HepG2 (cell line): Measurements from ENCODE around the gene OR2V2. TPM values are rescaled to one million over a fixed set of nuclear protein-coding genes. Genes with fewer than 3 reads are reported as not detected.
A peak's percentile ranks its signal among the peaks of the same experiment; 100 is the strongest.

Experiments
- ATAC-seq: fragments of 200-7000 bp; cut with Tn5 transposase; 3 replicates; pipeline ENCODE4 v1.9.1; 2020; ENCODE audit warnings: mild to moderate bottlenecking, moderate library complexity
- BruUV-seq: library from RNA; stranded (reverse); fragments of 400-500 nt; replicated peaks from 2 replicates; lab custom pipeline; 2021; lab: Mats Ljungman, UMichigan
- CTCF ChIA-PET: fragments of 300-600 bp; formaldehyde crosslinking; extraction: SDS; loops from one replicate; lab custom pipeline; 2021; ENCODE audit warnings: low total read pairs, inconsistent platforms, low intra/inter-chr PET ratio; lab: Yijun Ruan, JAX
- POLR2A ChIA-PET: fragments of 350-600 bp; sonication (Branson Sonifier 250); formaldehyde crosslinking; loops from one replicate; lab custom pipeline; 2020; ENCODE audit warnings: antibody characterized with exemption, inconsistent platforms; lab: Yijun Ruan, JAX
- DNase-seq: peaks from one replicate; pipeline ENCODE4 v3.0.0-alpha.2; 2015; ENCODE audit warnings: low spot score
- FAIRE-seq: peaks from 3 replicates; lab custom pipeline; 2011; peaks lifted over from hg19 to GRCh38; lab: Jason Lieb, UNC
- H2AFZ ChIP-seq: one replicate; pipeline ENCODE4 v1.6.1; 2011; ENCODE audit warnings: low read length, inconsistent platforms
- H3K27ac ChIP-seq: fragments of 300-600 bp; 3 replicates; pipeline ENCODE4 v1.8.0; 2011; ENCODE audit warnings: mixed run types, mild to moderate bottlenecking, mixed read lengths, low read length, inconsistent platforms; ENCODE audit not compliant: insufficient read depth; ENCODE audit errors: extremely low read length
- H3K27me3 ChIP-seq, 2 experiments: fragments of 200-600 bp in 1 of 2; 2 replicates in 1 of 2; 3 replicates in 1 of 2; pipeline versions ENCODE4 v1.6.0 to v1.8.0; 2011; ENCODE audit warnings: low read length in 2 of 2, mild to moderate bottlenecking in 2 of 2, moderate library complexity in 2 of 2, inconsistent platforms in 1 of 2; ENCODE audit not compliant: insufficient read depth in 2 of 2, control insufficient read depth in 1 of 2
- H3K36me3 ChIP-seq, 2 experiments: fragments of 200-600 bp in 1 of 2; replicated peaks in 1 of 2; 2 replicates in 1 of 2; 3 replicates in 1 of 2; pipeline versions ENCODE4 v1.5.1 to v1.8.0; 2011; ENCODE audit warnings: low read length in 2 of 2, inconsistent platforms in 1 of 2; ENCODE audit not compliant: insufficient read depth in 2 of 2, control insufficient read depth in 1 of 2
- H3K4me1 ChIP-seq: 2 replicates; pipeline ENCODE4 v1.5.1; 2012; ENCODE audit warnings: low read length, inconsistent platforms; ENCODE audit not compliant: insufficient read depth
- H3K4me2 ChIP-seq: 2 replicates; pipeline ENCODE4 v1.6.0; 2011; ENCODE audit warnings: low read depth, low read length, inconsistent platforms
- H3K4me3 ChIP-seq, 3 experiments: fragments of 200-600 bp in 1 of 3; sonication (generic), shearing (Covaris generic) in 1 of 3; replicated peaks in 1 of 3; 2 replicates each; pipeline ENCODE4 v1.5.1; 2011 to 2016; ENCODE audit warnings: low read length in 3 of 3, inconsistent platforms in 2 of 3, low read depth in 2 of 3, mild to moderate bottlenecking in 2 of 3, control low read depth in 1 of 3, mixed read lengths in 1 of 3; ENCODE audit not compliant: insufficient read depth in 1 of 3
- H3K79me2 ChIP-seq: one replicate; pipeline ENCODE4 v1.6.1; 2011; ENCODE audit warnings: low read length, inconsistent platforms; ENCODE audit not compliant: insufficient read depth
- H3K9ac ChIP-seq: 2 replicates; pipeline ENCODE4 v1.6.0; 2011; ENCODE audit warnings: mild to moderate bottlenecking, low read depth, low read length, inconsistent platforms; ENCODE audit not compliant: insufficient read depth
- H3K9me3 ChIP-seq: 2 replicates; pipeline ENCODE4 v1.5.1; 2012; ENCODE audit warnings: mild to moderate bottlenecking, low read length
- H4K20me1 ChIP-seq: 2 replicates; pipeline ENCODE4 v1.6.0; 2011; ENCODE audit warnings: inconsistent platforms, mild to moderate bottlenecking, low read length, moderate library complexity; ENCODE audit not compliant: insufficient read depth
- ATF1 ChIP-seq: IDR thresholded peaks from 2 replicates; pipeline ENCODE4 v1.6.1; 2016; ENCODE audit warnings: mild to moderate bottlenecking, control low read depth
- ATF2 ChIP-seq: sonication (generic); formaldehyde crosslinking; IDR thresholded peaks from 2 replicates; pipeline ENCODE4 v1.4.0; 2020; ENCODE audit warnings: missing genetic modification reagents
- BATF2 ChIP-seq: sonication (generic); formaldehyde crosslinking; IDR thresholded peaks from 2 replicates; pipeline ENCODE4 v1.8.0; 2022; ENCODE audit warnings: mild to moderate bottlenecking, missing genetic modification reagents, moderate library complexity
- BRF2 ChIP-seq: sonication (generic); formaldehyde crosslinking; IDR thresholded peaks from 2 replicates; pipeline ENCODE4 v1.8.1; 2022; ENCODE audit warnings: mild to moderate bottlenecking, missing genetic modification reagents
- DMAP1 ChIP-seq: IDR thresholded peaks from 2 replicates; pipeline ENCODE4 v1.6.1; 2016
- FOSL2 ChIP-seq: sonication (generic); formaldehyde crosslinking; IDR thresholded peaks from 2 replicates; pipeline ENCODE4 v1.4.0; 2020; ENCODE audit warnings: missing genetic modification reagents
- HNRNPL ChIP-seq: fragments of 200-400 bp; formaldehyde crosslinking; IDR thresholded peaks from 2 replicates; pipeline ENCODE4 v1.6.1; 2017; ENCODE audit warnings: mild to moderate bottlenecking, low read depth, low read length
- MTERF4 ChIP-seq: sonication (generic); formaldehyde crosslinking; IDR thresholded peaks from 2 replicates; pipeline ENCODE4 v1.8.0; 2023; ENCODE audit warnings: mild to moderate bottlenecking, missing genetic modification reagents
- RBM39 ChIP-seq: fragments of 200-400 bp; formaldehyde crosslinking; IDR thresholded peaks from one replicate; pipeline ENCODE4 v1.6.1; 2018; ENCODE audit warnings: antibody characterized with exemption, mild to moderate bottlenecking, low read depth, low read length; ENCODE audit not compliant: poor library complexity, severe bottlenecking
- RXRA ChIP-seq: sonication (generic); formaldehyde crosslinking; IDR thresholded peaks from 2 replicates; pipeline ENCODE4 v1.5.1; 2020; ENCODE audit warnings: missing genetic modification reagents
- SMAD9 ChIP-seq: sonication (generic); formaldehyde crosslinking; IDR thresholded peaks from 2 replicates; pipeline ENCODE4 v1.5.1; 2020; ENCODE audit warnings: mild to moderate bottlenecking, missing genetic modification reagents
- ZBTB38 ChIP-seq: sonication (generic); formaldehyde crosslinking; IDR thresholded peaks from 2 replicates; pipeline ENCODE4 v1.5.1; 2020; ENCODE audit warnings: mild to moderate bottlenecking, missing genetic modification reagents
- ZEB1 ChIP-seq: IDR thresholded peaks from 2 replicates; pipeline ENCODE4 v1.6.1; 2012; ENCODE audit warnings: mild to moderate bottlenecking, low read depth, inconsistent platforms; ENCODE audit not compliant: insufficient replicate concordance
- ZNF101 ChIP-seq: sonication (generic); formaldehyde crosslinking; IDR thresholded peaks from 2 replicates; pipeline ENCODE4 v1.4.0; 2020; ENCODE audit warnings: mild to moderate bottlenecking, low read depth, missing genetic modification reagents, borderline replicate concordance
- ZNF329 ChIP-seq: sonication (generic); formaldehyde crosslinking; IDR thresholded peaks from 2 replicates; pipeline ENCODE4 v1.9.0; 2021; ENCODE audit warnings: low read depth, mild to moderate bottlenecking, missing genetic modification reagents
- WGBS: methylation state at CpG from one replicate; pipeline ENCODE4 v1.1.6; 2017; ENCODE audit warnings: low lambda C conversion rate; 5-methylcytosine and 5-hydroxymethylcytosine counted together
- in situ Hi-C: cut with HindIII; loops from 2 replicates; pipeline ENCODE4 v1.10.0; 2017; ENCODE audit warnings: low pct_unique_long_range_greater_than_20kb; ENCODE audit not compliant: extremely low pct_ligation_motif_present
- intact Hi-C: fragments of 100-400 bp; cut with micrococcal nuclease; formaldehyde crosslinking; loops from one replicate; pipeline ENCODE4 v1.10.0; 2022; ENCODE audit not compliant: unreplicated experiment
- polyA plus RNA-seq, 8 experiments: library from polyadenylated mRNA; depleted of rRNA in 3 of 8; stranded (reverse) in 7 of 8; unstranded in 1 of 8; fragments of >200 nt; fragmentation: Illumina TruSeq in 4 of 8; extraction: Trizol in 4 of 8; gene quantifications; 2 replicates each; pipeline versions ENCODE4 v1.2.1 to v1.2.3, GENCODE V29; 2011 to 2016; ENCODE audit warnings: low read depth in 4 of 8, missing spikeins in 1 of 8, mixed read lengths in 1 of 8; ENCODE audit not compliant: insufficient read depth in 1 of 8
- total RNA-seq, 5 experiments: library from RNA; depleted of rRNA; stranded (reverse); fragments of >200 nt; fragmentation: Illumina TruSeq; extraction: Trizol; gene quantifications; 2 replicates each; pipeline ENCODE4 v1.2.3, GENCODE V29; 2016; ENCODE audit warnings: low read depth in 1 of 5

Gene OR2V2
- total and polyA plus RNA-seq, 2 of the 13 experiments (the other 11 are each of a cell fraction or from before 2014, with no cell fraction given) = not detected

- FAIRE-seq = no peak
- intact Hi-C loops (no loop called here), in situ Hi-C loops (loop anchor here (5.0 kb wide), 1 partner anchor 37 kb away; the partner anchor contains the start of gene TRIM41)
- H3K27me3 ChIP-seq = no peaks in the 10 kb centered on the region; a peak in 1 of 5 replicates
- no peaks in the 10 kb centered on the region for H3K79me2 ChIP-seq
- WGBS = 90% methylated on average over 13 of the region's 13 CpGs
- no peaks in the 10 kb centered on the region for H3K36me3 ChIP-seq
- H3K4me2 ChIP-seq = no peak overlapping the region
- no TSS peak for BruUV-seq
- no peaks in the 10 kb centered on the region for H3K9me3 ChIP-seq
- H3K27ac ChIP-seq = no peak overlapping the region
- POLR2A ChIA-PET = interaction anchor here (1.4 kb wide), 1 partner anchor 59 kb away, joined by 14 read pairs; the partner anchor contains the start of gene RACK1
- no peak overlapping the region for H3K9ac ChIP-seq
- no peak overlapping the region for H2AFZ ChIP-seq
- H3K4me3 ChIP-seq = no peak overlapping the region
- peak; percentile 79; the same call in 1 of the 2 replicates for TF ChIP-seq ZBTB38 (CRISPR knock-in tag)
- TF ChIP-seq ZNF101 (CRISPR knock-in tag) = no peak
- ATAC-seq = no peak
- H4K20me1 ChIP-seq = no peaks in the 10 kb centered on the region
- peaks cover 41% of the 10 kb centered on the region for H3K4me1 ChIP-seq
- no peak for DNase-seq
- CTCF ChIA-PET = no interaction called here
These were observed 38.2 kb downstream of the OR2V2 start for GRCh38 chr5:181185560-181185959.

- Histone ChIP-seq H3K4me3 (peak overlapping the region in 1 of 3 experiments; percentile 93; a peak in 2 of 6 replicates), H4K20me1 (no peaks in the 10 kb centered on the region), H3K36me3 (no peaks in the 10 kb centered on the region), H2AFZ (no peak overlapping the region), H3K27me3 (no peaks in the 10 kb centered on the region; a peak in 1 of 5 replicates), H3K4me1 (peaks cover 37% of the 10 kb centered on the region), H3K9ac (no peak overlapping the region), H3K9me3 (no peaks in the 10 kb centered on the region), H3K27ac (no peak overlapping the region), H3K4me2 (peak overlapping the region; percentile 78; the same call in 1 of the 2 replicates), H3K79me2 (no peaks in the 10 kb centered on the region)
- 59% methylated on average over 6 of the region's 6 CpGs for WGBS
- ChIA-PET POLR2A (interaction anchor here (2.3 kb wide), 1 partner anchor 21 kb away, joined by 13 read pairs; no protein-coding TSS in a partner anchor), CTCF (no interaction called here)
- in situ Hi-C loops (loop anchor here (5.0 kb wide), 1 partner anchor 36 kb away; the partner anchor contains the start of gene TRIM41), intact Hi-C loops (no loop called here)
- ATAC-seq (no peak), DNase-seq (no peak), FAIRE-seq (no peak)
- BruUV-seq = no TSS peak
- TF ChIP-seq FOSL2 (CRISPR knock-in tag) = no peak
- TF ChIP-seq ATF2 (CRISPR knock-in tag) = no peak
- no peak for TF ChIP-seq RXRA (CRISPR knock-in tag)
- TF ChIP-seq RBM39 = no peak
- TF ChIP-seq HNRNPL = no peak
- no peak for TF ChIP-seq ZEB1
- no peak for TF ChIP-seq BRF2
- no peak for TF ChIP-seq MTERF4 (CRISPR knock-in tag)
- no peak for TF ChIP-seq ZNF329
- TF ChIP-seq ATF1 = no peak
- no peak for TF ChIP-seq SMAD9 (CRISPR knock-in tag)
- TF ChIP-seq DMAP1 (CRISPR knock-in tag) = no peak
- TF ChIP-seq BATF2 (CRISPR knock-in tag) = no peak
These were observed 38.6 kb downstream of the OR2V2 start for GRCh38 chr5:181186022-181186421.
